EH (cell line): ENCODE data around the gene PRCC.

ENCODE experiments used
- DNase-seq: peaks from one replicate; pipeline ENCODE4 v3.0.0-alpha.2; 2015; ENCODE audit warnings: low read depth

Gene PRCC

GRCh38 chr1:156842618-156843300, 75.4 kb downstream of the PRCC start:
- no peak for DNase-seq

- no peak for DNase-seq
Measured at GRCh38 chr1:156844102-156844501, 76.8 kb downstream of the PRCC start.

GRCh38 chr1:156844638-156845037, 77.3 kb downstream of the PRCC start:
- DNase-seq = no peak

- no peak for DNase-seq
Measured at GRCh38 chr1:156845055-156845952, 78.0 kb downstream of the PRCC start.

- DNase-seq = no peak
Measured at GRCh38 chr1:156845953-156846545, 78.7 kb downstream of the PRCC start.

GRCh38 chr1:156846643-156847042, 79.3 kb downstream of the PRCC start:
- no peak for DNase-seq

GRCh38 chr1:156847591-156848460, 80.5 kb downstream of the PRCC start:
- DNase-seq = no peak

- DNase-seq = no peak
Measured at GRCh38 chr1:156848461-156849150, 81.3 kb downstream of the PRCC start.

- no peak for DNase-seq
Measured at GRCh38 chr1:156849151-156849496, 81.8 kb downstream of the PRCC start.
